C4-2B (cell line): Measurements from ENCODE around the gene FEZF2.

ENCODE experiments used
- CTCF ChIP-seq: fragments of 450-650 bp; conservative IDR thresholded peaks from 2 replicates; pipeline ENCODE4 v1.5.1; 2017; ENCODE audit warnings: mild to moderate bottlenecking
- ZFX ChIP-seq: fragments of 450-650 bp; IDR thresholded peaks from 2 replicates; pipeline ENCODE4 v1.6.1; 2017

- TF ChIP-seq CTCF: no peak
- TF ChIP-seq ZFX: no peak
These were observed 38.2 kb downstream of the FEZF2 start for GRCh38 chr3:62335196-62335595.
